ENCODE measurements around the gene ATP2B2. TPM values are rescaled to one million over a fixed set of nuclear protein-coding genes. Genes with fewer than 3 reads are reported as not detected.

ATP2B2 gene
- total and polyA plus RNA-seq, 10 of the 15 experiments (the other 5 are each of a cell fraction or from before 2014, with no cell fraction given): 0.04 TPM; not detected in 9

DNA sequence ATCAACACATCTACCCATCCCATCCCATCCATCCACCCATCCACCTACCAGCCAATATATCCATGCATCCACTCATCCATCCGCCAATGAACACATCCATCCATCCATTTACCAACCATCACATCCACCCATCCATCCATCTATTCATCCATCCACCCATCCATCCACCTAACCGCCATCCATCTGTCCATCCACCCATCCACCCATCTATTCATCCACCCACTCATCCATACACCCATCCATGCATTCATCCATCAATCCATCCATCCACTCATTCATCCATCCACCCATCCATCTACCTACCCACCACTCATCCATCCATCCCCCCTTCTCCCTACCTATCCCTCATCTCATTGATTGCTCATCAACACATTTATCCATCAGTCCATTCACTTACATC lies 136.9 kb downstream of the ATP2B2 start:
- FAIRE-seq (no peak), DNase-seq (ENCODE audit: low read depth, low spot score) (no peak), ATAC-seq (no peak)
- H3K9me3 ChIP-seq (replicated peaks; ENCODE audit: control insufficient read depth, insufficient read depth, low read length): no peaks in the 10 kb centered on the region; the same call in 2 of the 3 replicates
- H3K79me2 ChIP-seq (ENCODE audit: control insufficient read depth, insufficient read depth, low read length): no peaks in the 10 kb centered on the region
- no peak overlapping the region for H2AFZ ChIP-seq (ENCODE audit: control insufficient read depth, low read depth, low read length)
- no peaks in the 10 kb centered on the region; a peak in 1 of 4 replicates for H3K27me3 ChIP-seq (replicated peaks in 1 of 2; ENCODE audit: control insufficient read depth in 2 of 2, insufficient read depth in 2 of 2, low read length in 1 of 2)
- H3K9ac ChIP-seq (ENCODE audit: control insufficient read depth, insufficient read depth, low read length): no peak overlapping the region
- SMC1A ChIA-PET (ENCODE audit: uncharacterized antibody, unreplicated experiment): no interaction called here
- TF ChIP-seq TCF7 (IDR thresholded peaks at IDR 0.05; ENCODE audit: borderline replicate concordance): no peak
- no peak for TF ChIP-seq ATF3 (IDR thresholded peaks at IDR 0.05; ENCODE audit: borderline replicate concordance, extremely low read depth, low read depth, low read length)
- in situ Hi-C loops (cut with MboI) (no loop called here), intact Hi-C loops (cut with micrococcal nuclease; ENCODE audit: unreplicated experiment) (no loop called here)
- H4K20me1 ChIP-seq (ENCODE audit: control insufficient read depth, insufficient read depth): no peaks in the 10 kb centered on the region
- H3K4me1 ChIP-seq (ENCODE audit: control insufficient read depth, insufficient read depth, low read length): no peaks in the 10 kb centered on the region
- no peaks in the 10 kb centered on the region for H3K36me3 ChIP-seq (ENCODE audit: control insufficient read depth in 2 of 2, insufficient read depth in 2 of 2, low read length in 1 of 2)
- H3K27ac ChIP-seq (ENCODE audit: control insufficient read depth, insufficient read depth): no peak overlapping the region
- no peak overlapping the region for H3K4me3 ChIP-seq
- POLR2A ChIA-PET: no interaction called here
- H3K4me2 ChIP-seq (ENCODE audit: control insufficient read depth, insufficient read depth): no peak overlapping the region
- no TSS peak for BruUV-seq (replicated peaks)
- RAD21 ChIA-PET (ENCODE audit: unreplicated experiment): no interaction called here
- WGBS (ENCODE audit: insufficient coverage, insufficient replicate concordance, low lambda C conversion rate, missing lambda C conversion rate): 39% methylated on average over 2 of the region's 2 CpGs
- CTCF ChIA-PET: no interaction called here

GRCh38 chr3:10367506-10367905 lies 137.9 kb downstream of the ATP2B2 start:
- Histone ChIP-seq H3K4me3 (no peak overlapping the region), H3K27ac (ENCODE audit: control insufficient read depth, insufficient read depth) (no peak overlapping the region), H3K9me3 (replicated peaks; ENCODE audit: control insufficient read depth, insufficient read depth, low read length) (no peaks in the 10 kb centered on the region; the same call in 2 of the 3 replicates), H2AFZ (ENCODE audit: control insufficient read depth, low read depth, low read length) (no peak overlapping the region), H3K4me2 (ENCODE audit: control insufficient read depth, insufficient read depth) (no peak overlapping the region), H3K27me3 (replicated peaks in 1 of 2; ENCODE audit: control insufficient read depth in 2 of 2, insufficient read depth in 2 of 2, low read length in 1 of 2) (no peaks in the 10 kb centered on the region; a peak in 1 of 4 replicates), H3K79me2 (ENCODE audit: control insufficient read depth, insufficient read depth, low read length) (no peaks in the 10 kb centered on the region), H3K9ac (ENCODE audit: control insufficient read depth, insufficient read depth, low read length) (no peak overlapping the region), H4K20me1 (ENCODE audit: control insufficient read depth, insufficient read depth) (no peaks in the 10 kb centered on the region), H3K36me3 (ENCODE audit: control insufficient read depth in 2 of 2, insufficient read depth in 2 of 2, low read length in 1 of 2) (no peaks in the 10 kb centered on the region), H3K4me1 (ENCODE audit: control insufficient read depth, insufficient read depth, low read length) (no peaks in the 10 kb centered on the region)
- ChIA-PET SMC1A (ENCODE audit: uncharacterized antibody, unreplicated experiment) (interaction anchor here (0.7 kb wide), 1 partner anchor 200 kb away, joined by 4 read pairs; no protein-coding TSS in a partner anchor), RAD21 (ENCODE audit: unreplicated experiment) (no interaction called here), POLR2A (no interaction called here), CTCF (interaction anchor here (0.7 kb wide), 1 partner anchor 23 kb away, joined by 3 read pairs; no protein-coding TSS in a partner anchor)
- intact Hi-C loops (cut with micrococcal nuclease; ENCODE audit: unreplicated experiment) (no loop called here), in situ Hi-C loops (cut with MboI) (no loop called here)
- 83% methylated on average over 5 of the region's 5 CpGs for WGBS (ENCODE audit: insufficient coverage, insufficient replicate concordance, low lambda C conversion rate, missing lambda C conversion rate)
- no TSS peak for BruUV-seq (replicated peaks)
- DNase-seq (ENCODE audit: low read depth, low spot score): no peak
- ATAC-seq: no peak
- FAIRE-seq: no peak
- no peak for TF ChIP-seq ZBTB40 (IDR thresholded peaks at IDR 0.05; ENCODE audit: borderline replicate concordance)
- TF ChIP-seq, protein P1, sequence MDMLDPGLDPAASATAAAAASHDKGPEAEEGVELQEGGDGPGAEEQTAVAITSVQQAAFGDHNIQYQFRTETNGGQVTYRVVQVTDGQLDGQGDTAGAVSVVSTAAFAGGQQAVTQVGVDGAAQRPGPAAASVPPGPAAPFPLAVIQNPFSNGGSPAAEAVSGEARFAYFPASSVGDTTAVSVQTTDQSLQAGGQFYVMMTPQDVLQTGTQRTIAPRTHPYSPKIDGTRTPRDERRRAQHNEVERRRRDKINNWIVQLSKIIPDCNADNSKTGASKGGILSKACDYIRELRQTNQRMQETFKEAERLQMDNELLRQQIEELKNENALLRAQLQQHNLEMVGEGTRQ (IDR thresholded peaks at IDR 0.05; ENCODE audit: borderline replicate concordance, low read depth, low read length): no peak
- no peak for TF ChIP-seq ZBTB33 (IDR thresholded peaks at IDR 0.05)
- no peak for TF ChIP-seq GABPA (IDR thresholded peaks at IDR 0.05; ENCODE audit: low read depth)
- no peak for TF ChIP-seq NR2C2 (IDR thresholded peaks at IDR 0.05; ENCODE audit: borderline replicate concordance, control insufficient read depth, insufficient read length, low read depth)
- TF ChIP-seq, protein P2, sequence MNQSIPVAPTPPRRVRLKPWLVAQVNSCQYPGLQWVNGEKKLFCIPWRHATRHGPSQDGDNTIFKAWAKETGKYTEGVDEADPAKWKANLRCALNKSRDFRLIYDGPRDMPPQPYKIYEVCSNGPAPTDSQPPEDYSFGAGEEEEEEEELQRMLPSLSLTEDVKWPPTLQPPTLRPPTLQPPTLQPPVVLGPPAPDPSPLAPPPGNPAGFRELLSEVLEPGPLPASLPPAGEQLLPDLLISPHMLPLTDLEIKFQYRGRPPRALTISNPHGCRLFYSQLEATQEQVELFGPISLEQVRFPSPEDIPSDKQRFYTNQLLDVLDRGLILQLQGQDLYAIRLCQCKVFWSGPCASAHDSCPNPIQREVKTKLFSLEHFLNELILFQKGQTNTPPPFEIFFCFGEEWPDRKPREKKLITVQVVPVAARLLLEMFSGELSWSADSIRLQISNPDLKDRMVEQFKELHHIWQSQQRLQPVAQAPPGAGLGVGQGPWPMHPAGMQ (IDR thresholded peaks at IDR 0.05; ENCODE audit: borderline replicate concordance): no peak
